RCC 7860 (cell line): ENCODE results near the gene OSBPL8.
"Not testable (repeated sequence)": the region's sequence is repeated elsewhere in the genome, so short reads cannot be mapped to it uniquely, and the experiment has no call there.

Experiments
- DNase-seq: peaks from one replicate; pipeline ENCODE4 v3.0.0-alpha.2; 2015; ENCODE audit warnings: low spot score
- FAIRE-seq: peaks from 2 replicates; lab custom pipeline; 2012; peaks lifted over from hg19 to GRCh38; lab: Jason Lieb, UNC

The OSBPL8 gene

GRCh38 chr12:76424941-76425340 lies 134.6 kb downstream of the OSBPL8 start:
- DNase-seq (no peak), FAIRE-seq (no peak)

DNA sequence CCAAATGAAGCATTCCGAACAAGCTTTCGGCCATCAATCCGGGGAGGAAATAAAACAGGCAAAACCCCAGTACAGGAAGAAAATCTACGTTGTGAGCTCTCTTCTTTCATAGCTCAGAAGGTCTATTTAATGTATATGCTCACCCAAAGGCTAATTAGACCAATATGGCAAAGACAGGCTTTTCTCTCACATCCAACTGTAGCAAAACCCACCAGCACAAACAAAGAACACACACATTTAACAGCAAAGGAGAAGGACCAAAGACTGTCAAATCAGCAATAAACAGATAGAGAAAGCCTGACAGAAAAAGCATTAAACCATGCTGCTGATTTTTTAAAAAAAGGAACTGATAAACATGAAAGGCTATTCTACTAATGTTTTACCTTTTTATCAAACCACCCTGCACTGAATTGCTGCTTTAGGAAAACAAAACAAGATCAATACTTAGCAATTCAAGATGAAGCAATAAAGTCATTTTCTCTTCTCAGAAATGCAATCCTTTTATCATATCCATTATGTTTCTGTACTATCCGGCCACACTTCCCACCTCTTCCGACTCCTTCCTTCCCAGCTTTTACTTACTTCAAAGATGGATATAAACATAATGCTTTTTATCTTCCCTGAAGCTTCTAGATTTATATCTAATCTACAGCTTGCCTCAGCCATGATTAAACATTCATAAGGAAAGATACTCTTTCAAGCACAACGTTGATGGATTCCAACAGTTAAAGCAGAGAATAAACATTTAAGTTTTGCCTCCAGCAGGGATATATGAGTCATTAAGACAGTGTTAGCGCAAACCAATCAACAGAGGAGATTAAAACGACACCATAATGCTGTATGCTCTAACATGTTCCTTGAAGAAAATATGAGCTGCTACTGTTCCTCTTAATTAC lies 136.8 kb downstream of the OSBPL8 start:
- DNase-seq (no peak), FAIRE-seq (peak; percentile 15)

DNA sequence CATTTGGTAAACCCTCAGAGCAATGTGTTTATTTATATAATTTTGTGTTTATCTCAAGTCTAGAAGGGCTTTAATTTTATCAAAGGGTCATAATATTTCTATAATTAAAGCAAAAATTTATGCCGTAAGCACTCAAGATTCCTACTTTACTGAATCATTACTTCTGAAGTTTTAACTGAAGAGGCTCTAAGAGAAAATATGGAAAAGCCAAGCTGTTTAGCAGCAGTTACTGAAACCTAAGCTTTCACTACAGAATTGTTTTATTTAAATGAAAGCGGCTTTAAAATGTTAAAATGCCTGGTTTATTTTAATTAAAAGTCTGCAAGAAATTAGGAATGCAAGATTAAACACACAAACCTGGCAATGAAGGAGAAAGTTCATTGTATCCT lies 137.4 kb downstream of the OSBPL8 start:
- DNase-seq (no peak), FAIRE-seq (no peak)

DNA sequence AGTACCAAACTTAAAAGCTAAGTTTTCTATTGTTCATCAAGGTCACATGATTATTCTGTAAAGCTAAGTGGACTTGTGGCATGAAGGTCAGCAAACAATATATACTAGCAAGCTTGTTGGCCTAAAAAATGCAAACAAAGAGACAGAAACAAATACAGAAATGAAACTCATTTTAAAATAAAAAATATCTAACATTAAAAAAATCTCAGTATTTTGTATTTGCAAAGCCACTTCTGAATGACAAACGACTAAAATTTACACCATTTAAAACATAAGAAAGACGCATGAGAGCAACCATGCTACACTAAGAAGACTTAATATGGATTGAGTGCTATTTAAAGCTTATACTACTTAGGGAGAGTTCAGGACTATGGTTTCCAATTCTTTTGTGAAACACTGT lies 138.5 kb downstream of the OSBPL8 start:
- DNase-seq: no peak

GRCh38 chr12:76420222-76420621 lies 139.3 kb downstream of the OSBPL8 start:
- FAIRE-seq: no peak
- no peak for DNase-seq

More for the DNA sequence above, 138.5 kb downstream of the OSBPL8 start:
- FAIRE-seq: no peak

GRCh38 chr12:76417116-76417515 lies 142.5 kb downstream of the OSBPL8 start:
- DNase-seq (no peak), FAIRE-seq (no peak)

- FAIRE-seq: no peak
Observed at GRCh38 chr12:76413121-76413520, 146.4 kb downstream of the OSBPL8 start.

DNA sequence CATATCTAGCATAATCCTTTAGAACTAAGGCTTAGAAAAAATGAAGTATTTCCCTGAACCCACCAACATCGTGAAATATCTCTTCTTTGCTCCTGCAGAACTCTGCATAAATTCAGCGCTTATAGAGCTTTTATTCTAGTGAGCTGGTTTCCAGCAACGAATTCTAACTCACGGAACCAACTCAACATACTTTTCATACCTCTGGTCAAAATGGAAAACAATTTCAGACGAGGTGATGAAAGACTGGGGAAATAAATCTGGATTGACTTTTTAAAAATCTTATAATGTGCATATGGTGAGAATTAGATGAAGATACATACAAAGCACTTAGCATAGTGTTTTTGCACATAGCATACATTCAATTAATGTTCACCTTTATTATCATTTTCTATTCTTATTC lies 148.8 kb downstream of the OSBPL8 start:
- FAIRE-seq (no peak), DNase-seq (no peak)

More at GRCh38 chr12:76413121-76413520, 146.4 kb downstream of the OSBPL8 start:
- no peak for DNase-seq

GRCh38 chr12:76410371-76410770 lies 149.2 kb downstream of the OSBPL8 start:
- FAIRE-seq (no peak), DNase-seq (no peak)

- FAIRE-seq (no peak), DNase-seq (no peak)
Observed at GRCh38 chr12:76409074-76409473, 150.5 kb downstream of the OSBPL8 start.

DNA sequence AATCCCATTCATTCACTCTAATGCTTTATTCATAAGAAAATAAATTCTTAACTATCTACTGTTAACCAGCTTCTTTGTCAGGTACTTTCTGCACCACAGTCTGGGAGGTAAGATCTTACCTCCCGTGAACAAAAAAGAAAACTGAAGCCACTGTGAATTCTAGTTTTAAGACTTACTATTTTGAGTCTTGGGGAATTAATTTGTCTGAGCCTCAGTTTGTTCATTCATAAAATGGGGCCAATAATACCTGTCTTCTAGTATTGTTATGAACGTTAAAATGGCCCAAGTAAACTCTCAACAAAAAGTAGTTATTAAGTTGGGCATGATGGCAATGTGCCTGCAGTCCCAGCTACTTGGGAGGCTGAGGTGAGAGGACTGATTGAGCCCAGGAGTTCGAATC lies 151.9 kb downstream of the OSBPL8 start:
- DNase-seq: no peak
- FAIRE-seq: no peak

- no peak for FAIRE-seq
- no peak for DNase-seq
Observed at GRCh38 chr12:76402259-76402658, 157.3 kb downstream of the OSBPL8 start.

GRCh38 chr12:76400136-76400535 lies 159.4 kb downstream of the OSBPL8 start:
- DNase-seq (no peak), FAIRE-seq (no peak)

GRCh38 chr12:76399040-76399439 lies 160.5 kb downstream of the OSBPL8 start:
- no peak for DNase-seq
- FAIRE-seq: no peak

GRCh38 chr12:76398106-76398505 lies 161.5 kb downstream of the OSBPL8 start:
- no peak for DNase-seq
- FAIRE-seq: no peak

- DNase-seq (no peak), FAIRE-seq (no peak)
Observed at GRCh38 chr12:76391461-76391860, 168.1 kb downstream of the OSBPL8 start.

DNA sequence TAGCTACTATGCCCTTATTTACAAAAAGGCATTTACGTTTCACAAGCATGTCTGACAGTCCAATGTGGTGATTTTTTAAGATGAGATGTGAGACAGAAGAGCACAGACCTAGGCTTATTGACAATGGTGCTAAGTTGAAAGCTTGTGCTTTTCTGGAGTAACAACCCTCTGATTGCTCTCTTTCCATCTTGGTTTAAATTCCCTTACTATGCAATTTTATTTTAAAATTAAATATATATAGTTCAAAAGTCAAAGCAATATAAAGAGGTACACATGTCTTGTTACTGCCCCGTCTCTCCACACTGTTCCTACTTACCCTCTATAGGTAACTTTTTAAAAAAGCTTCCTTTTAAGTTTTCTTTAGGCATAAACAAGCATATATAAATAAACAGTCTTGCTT lies 172.0 kb downstream of the OSBPL8 start:
- DNase-seq: no peak
- no peak for FAIRE-seq

- DNase-seq: no peak
- no peak for FAIRE-seq
Observed at GRCh38 chr12:76384560-76384959, 175.0 kb downstream of the OSBPL8 start.

GRCh38 chr12:76383988-76384387 lies 175.6 kb downstream of the OSBPL8 start:
- DNase-seq: no peak

DNA sequence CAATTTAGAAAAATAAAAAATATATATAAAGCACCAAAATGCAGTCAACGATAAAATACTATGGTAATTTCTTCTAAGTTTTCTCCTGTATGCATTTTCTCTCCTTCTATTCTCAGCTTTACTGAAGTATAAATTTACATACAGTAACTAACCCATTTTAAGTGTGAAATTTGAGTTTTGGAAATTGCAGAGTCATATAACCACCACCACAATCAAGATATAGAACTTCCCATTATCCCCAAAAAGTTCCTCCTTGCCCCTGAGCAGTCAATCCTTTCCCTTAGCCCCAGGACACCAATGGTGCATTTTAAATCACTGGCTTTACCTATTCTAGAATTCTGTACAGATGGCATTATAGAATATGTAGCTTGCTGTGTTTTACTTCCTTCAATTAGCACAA lies 180.3 kb downstream of the OSBPL8 start:
- DNase-seq: no peak
- no peak for FAIRE-seq

More at GRCh38 chr12:76383988-76384387, 175.6 kb downstream of the OSBPL8 start:
- no peak for FAIRE-seq

DNA sequence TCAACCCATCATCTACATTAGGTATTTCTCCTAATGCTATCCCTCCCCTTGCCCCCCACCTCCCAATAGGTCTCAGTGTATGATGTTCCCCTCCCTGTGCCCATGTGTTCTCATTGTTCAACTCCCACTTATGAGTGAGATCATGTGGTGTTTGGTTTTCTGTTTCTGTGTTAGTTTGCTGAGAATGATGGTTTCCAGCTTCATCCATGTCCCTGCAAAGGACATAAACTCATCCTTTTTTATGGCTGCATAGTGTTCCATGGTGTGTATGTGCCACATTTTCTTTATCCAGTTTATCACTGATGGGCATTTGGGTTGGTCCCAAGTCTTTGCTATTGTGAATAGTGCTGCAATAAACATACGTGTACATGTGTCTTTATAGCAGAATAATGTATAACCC lies 182.7 kb downstream of the OSBPL8 start:
- not testable (repeated sequence) for DNase-seq, FAIRE-seq

- no peak for FAIRE-seq
- peak; percentile 33 for DNase-seq
Observed at GRCh38 chr12:76375939-76376338, 183.6 kb downstream of the OSBPL8 start.

- peak; percentile 54 for DNase-seq
Observed at GRCh38 chr12:76375470-76375869, 184.1 kb downstream of the OSBPL8 start.

More at GRCh38 chr12:76375470-76375869, 184.1 kb downstream of the OSBPL8 start:
- no peak for FAIRE-seq
